GM12878 (cell line): ENCODE results near the gene ANKRD13D. TPM values are rescaled to one million over a fixed set of nuclear protein-coding genes. Genes with fewer than 3 reads are reported as not detected.

Source experiments
- ASH2L ChIP-seq: fragments of 300-600, 200-600 bp; sonication (generic); IDR thresholded peaks from 2 replicates; pipeline ENCODE4 v1.6.1; 2017; ENCODE audit warnings: low read depth, mild to moderate bottlenecking, borderline replicate concordance
- ATF7 ChIP-seq: fragments of 450-650 bp; IDR thresholded peaks from 2 replicates; pipeline ENCODE4 v1.6.1; 2016; ENCODE audit warnings: low read depth, mild to moderate bottlenecking
- BCL11A ChIP-seq: IDR thresholded peaks from 2 replicates; pipeline ENCODE4 v1.6.1; 2011; ENCODE audit warnings: low read depth, low read length
- BHLHE40 ChIP-seq, 2 experiments: fragments of 450-650 bp in 1 of 2; IDR thresholded peaks; 2 replicates each; pipeline ENCODE4 v1.6.1; 2011 to 2017; ENCODE audit warnings: low read depth in 2 of 2, borderline replicate concordance in 1 of 2, improper control_type of control experiment in 1 of 2, low read length in 1 of 2, mild to moderate bottlenecking in 1 of 2
- CBFB ChIP-seq: IDR thresholded peaks from 2 replicates; pipeline ENCODE4 v1.6.1; 2016; ENCODE audit warnings: antibody characterized with exemption, low read depth
- CUX1 ChIP-seq: IDR thresholded peaks from 2 replicates; pipeline ENCODE4 v1.6.1; 2012; ENCODE audit warnings: improper control_type of control experiment, low read depth, low read length; ENCODE audit not compliant: insufficient replicate concordance
- E2F4 ChIP-seq: IDR thresholded peaks from 2 replicates; pipeline ENCODE4 v1.6.1; 2012; ENCODE audit warnings: low read depth, low read length, improper control_type of control experiment
- EED ChIP-seq: sonication (generic); IDR thresholded peaks from 2 replicates; pipeline ENCODE4 v1.6.1; 2016; ENCODE audit warnings: antibody characterized with exemption, low read depth
- HCFC1 ChIP-seq: fragments of 150-350 bp; IDR thresholded peaks from 2 replicates; pipeline ENCODE4 v1.6.1; 2014; ENCODE audit warnings: low read length
- HDAC6 ChIP-seq: fragments of 200-600 bp; sonication (generic); IDR thresholded peaks from one replicate; pipeline ENCODE4 v1.8.0; 2017; ENCODE audit warnings: antibody characterized with exemption; ENCODE audit not compliant: unreplicated experiment
- KAT2A ChIP-seq: conservative IDR thresholded peaks from 2 replicates; pipeline ENCODE4 v1.6.1; 2011; ENCODE audit warnings: low read depth, low read length; ENCODE audit not compliant: control insufficient read depth
- MEF2B ChIP-seq: fragments of 450-650 bp; IDR thresholded peaks from 2 replicates; pipeline ENCODE4 v1.6.1; 2018; ENCODE audit warnings: mild to moderate bottlenecking, moderate library complexity; ENCODE audit not compliant: partially characterized antibody, poor library complexity, severe bottlenecking
- NFIC ChIP-seq: IDR thresholded peaks from 2 replicates; pipeline ENCODE4 v1.6.1; 2012; ENCODE audit warnings: low read depth, mild to moderate bottlenecking, inconsistent platforms, low read length, moderate library complexity
- NR2F1 ChIP-seq: fragments of 450-650 bp; conservative IDR thresholded peaks from 2 replicates; pipeline ENCODE4 v1.6.1; 2017; ENCODE audit warnings: mild to moderate bottlenecking
- RFX5 ChIP-seq: IDR thresholded peaks from 2 replicates; pipeline ENCODE4 v1.6.1; 2011; ENCODE audit warnings: low read depth, low read length, improper control_type of control experiment
- SIN3A ChIP-seq: IDR thresholded peaks from 2 replicates; pipeline ENCODE4 v1.6.1; 2012; ENCODE audit warnings: low read depth, low read length, improper control_type of control experiment
- SMAD1 ChIP-seq: fragments of 450-650 bp; IDR thresholded peaks from 2 replicates; pipeline ENCODE4 v1.6.1; 2018; ENCODE audit warnings: mild to moderate bottlenecking, low read depth; ENCODE audit not compliant: partially characterized antibody
- TCF7 ChIP-seq: IDR thresholded peaks from 2 replicates; pipeline ENCODE4 v1.6.1; 2014; ENCODE audit warnings: antibody characterized with exemption, borderline replicate concordance
- polyA plus RNA-seq, 11 experiments: library from polyadenylated mRNA; depleted of rRNA in 4 of 11; unstranded in 6 of 11; stranded (reverse) in 5 of 11; fragments of >200 nt; fragmentation: Nextera tagmentation in 4 of 11; fragmentation: Illumina TruSeq in 1 of 11; extraction: Ambion mirVana in 4 of 11; extraction: Trizol in 1 of 11; gene quantifications; 1 replicate in 1 of 11; 2 replicates in 10 of 11; pipeline versions ENCODE4 v1.2.1 to v1.2.3, GENCODE V29; 2011 to 2016; ENCODE audit warnings: inconsistent platforms in 2 of 11, missing spikeins in 2 of 11, low read depth in 1 of 11
- total RNA-seq, 4 experiments: library from RNA; depleted of rRNA in 3 of 4; stranded (reverse); fragments of >200 nt in 3 of 4; fragmentation: Illumina TruSeq in 1 of 4; extraction: Trizol in 1 of 4; gene quantifications; 2 replicates each; pipeline versions ENCODE4 v1.2.1 to v1.2.3, GENCODE V29; 2013 to 2021
- TF ChIP-seq, protein P1 (sequence below): fragments of 450-650 bp; IDR thresholded peaks from 2 replicates; pipeline ENCODE4 v1.6.1; 2018; ENCODE audit warnings: mild to moderate bottlenecking, low read depth, moderate library complexity; ENCODE audit not compliant: partially characterized antibody

Gene ANKRD13D
- total and polyA plus RNA-seq, 10 of the 15 experiments (the other 5 are each of a cell fraction or from before 2014, with no cell fraction given), result 2.0 to 56.2 (median 21.4) TPM

GRCh38 chr11:67288198-67288451 lies 978 bp upstream of the ANKRD13D start (continued):
- TF ChIP-seq CUX1 (no peak), NR2F1 (0 out of 2 replicates have a peak, but pooled peaks have one; percentile 16), NFIC (no peak), EED (no peak), ASH2L (no peak), HCFC1 (no peak), SMAD1 (no peak), KAT2A (no peak), ATF7 (no peak), MEF2B (no peak), HDAC6 (no peak), TCF7 (no peak), SIN3A (no peak), BHLHE40 (IDR thresholded peaks at IDR 0.05; ENCODE audit: borderline replicate concordance in 1 of 2, low read depth in 2 of 2, low read length in 1 of 2) (no peak), RFX5 (no peak), CBFB (no peak), BCL11A (no peak), E2F4 (no peak)
- TF ChIP-seq, protein P1, sequence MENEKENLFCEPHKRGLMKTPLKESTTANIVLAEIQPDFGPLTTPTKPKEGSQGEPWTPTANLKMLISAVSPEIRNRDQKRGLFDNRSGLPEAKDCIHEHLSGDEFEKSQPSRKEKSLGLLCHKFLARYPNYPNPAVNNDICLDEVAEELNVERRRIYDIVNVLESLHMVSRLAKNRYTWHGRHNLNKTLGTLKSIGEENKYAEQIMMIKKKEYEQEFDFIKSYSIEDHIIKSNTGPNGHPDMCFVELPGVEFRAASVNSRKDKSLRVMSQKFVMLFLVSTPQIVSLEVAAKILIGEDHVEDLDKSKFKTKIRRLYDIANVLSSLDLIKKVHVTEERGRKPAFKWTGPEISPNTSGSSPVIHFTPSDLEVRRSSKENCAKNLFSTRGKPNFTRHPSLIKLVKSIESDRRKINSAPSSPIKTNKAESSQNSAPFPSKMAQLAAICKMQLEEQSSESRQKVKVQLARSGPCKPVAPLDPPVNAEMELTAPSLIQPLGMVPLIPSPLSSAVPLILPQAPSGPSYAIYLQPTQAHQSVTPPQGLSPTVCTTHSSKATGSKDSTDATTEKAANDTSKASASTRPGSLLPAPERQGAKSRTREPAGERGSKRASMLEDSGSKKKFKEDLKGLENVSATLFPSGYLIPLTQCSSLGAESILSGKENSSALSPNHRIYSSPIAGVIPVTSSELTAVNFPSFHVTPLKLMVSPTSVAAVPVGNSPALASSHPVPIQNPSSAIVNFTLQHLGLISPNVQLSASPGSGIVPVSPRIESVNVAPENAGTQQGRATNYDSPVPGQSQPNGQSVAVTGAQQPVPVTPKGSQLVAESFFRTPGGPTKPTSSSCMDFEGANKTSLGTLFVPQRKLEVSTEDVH, result peak; percentile 14
